HG03175 (cell line): ENCODE measurements around the gene MTMR3.

ENCODE experiments used
- ATAC-seq: cut with Tn5 transposase; IDR thresholded peaks from one replicate; pipeline ENCODE4 v1.9.1; 2021; ENCODE audit warnings: mild to moderate bottlenecking, moderate library complexity; ENCODE audit not compliant: unreplicated experiment

MTMR3 gene

GRCh38 chr22:29914165-29914564, 31.2 kb downstream of the MTMR3 start:
- no peak for ATAC-seq

DNA sequence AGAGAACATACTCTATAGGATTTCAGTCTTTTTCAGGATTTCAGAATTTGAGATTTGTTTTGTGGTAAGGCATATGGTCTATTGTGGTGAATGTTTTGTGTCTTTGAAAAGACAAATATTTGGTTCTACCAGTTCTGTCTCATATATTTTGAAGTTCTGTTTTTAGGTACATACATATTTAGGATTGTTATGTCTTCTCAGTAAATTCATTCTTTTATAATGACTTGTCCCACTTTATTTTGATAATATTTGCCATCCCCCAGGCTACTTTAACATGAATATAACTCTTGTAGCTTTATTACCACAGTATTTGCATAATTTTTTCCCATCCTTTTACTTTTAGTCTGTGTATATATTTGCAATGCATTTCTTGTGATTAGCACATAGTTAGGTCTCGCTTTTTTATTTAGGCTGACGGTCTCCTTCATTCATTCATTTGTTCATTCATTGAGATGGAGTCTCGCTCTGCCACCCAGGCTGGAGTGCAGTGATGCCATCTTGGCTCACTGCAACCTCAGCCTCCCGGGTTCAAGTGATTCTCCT, 32.1 kb downstream of the MTMR3 start:
- ATAC-seq: no peak

GRCh38 chr22:29916007-29916544, 33.1 kb downstream of the MTMR3 start:
- ATAC-seq: no peak

- ATAC-seq: no peak
Observed at GRCh38 chr22:29917052-29917902, 34.3 kb downstream of the MTMR3 start.

DNA sequence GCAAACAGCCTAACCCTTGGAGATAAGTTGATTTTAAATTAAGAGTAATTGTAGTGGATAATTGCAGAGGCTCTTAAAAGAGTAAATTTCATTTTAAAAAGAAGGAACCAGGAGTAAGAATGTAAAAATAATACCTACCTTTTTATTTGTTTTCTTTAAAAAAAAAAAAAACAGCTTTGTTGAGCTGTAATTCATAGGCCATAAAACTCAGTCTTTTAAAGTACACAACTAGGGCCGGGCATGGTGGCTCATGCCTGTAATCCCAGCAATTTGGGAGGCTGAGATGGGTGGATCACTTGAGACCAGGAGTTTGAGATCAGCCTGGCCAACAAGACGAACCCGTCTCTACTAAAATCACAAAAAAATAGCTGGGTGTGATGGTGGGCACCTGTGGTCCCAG, 42.4 kb downstream of the MTMR3 start:
- ATAC-seq: no peak

DNA sequence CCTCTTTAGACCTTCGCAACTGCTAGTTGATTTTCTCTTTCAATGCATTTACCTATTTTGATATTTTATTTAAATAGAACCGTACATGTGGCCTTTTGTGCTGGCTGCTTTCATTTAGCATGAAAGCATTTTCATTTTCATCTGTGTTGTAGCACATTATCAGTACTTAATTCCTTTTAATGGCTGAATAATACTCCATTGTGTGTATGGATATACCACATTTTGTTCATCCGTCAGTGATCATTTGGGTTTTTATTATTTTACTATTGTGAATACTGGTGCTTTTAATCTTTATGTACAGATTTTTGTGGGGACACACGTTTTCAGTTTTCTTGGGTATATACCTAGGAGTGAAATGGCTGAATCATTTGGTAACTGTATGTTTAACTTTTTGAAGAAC, 43.1 kb downstream of the MTMR3 start:
- no peak for ATAC-seq

DNA sequence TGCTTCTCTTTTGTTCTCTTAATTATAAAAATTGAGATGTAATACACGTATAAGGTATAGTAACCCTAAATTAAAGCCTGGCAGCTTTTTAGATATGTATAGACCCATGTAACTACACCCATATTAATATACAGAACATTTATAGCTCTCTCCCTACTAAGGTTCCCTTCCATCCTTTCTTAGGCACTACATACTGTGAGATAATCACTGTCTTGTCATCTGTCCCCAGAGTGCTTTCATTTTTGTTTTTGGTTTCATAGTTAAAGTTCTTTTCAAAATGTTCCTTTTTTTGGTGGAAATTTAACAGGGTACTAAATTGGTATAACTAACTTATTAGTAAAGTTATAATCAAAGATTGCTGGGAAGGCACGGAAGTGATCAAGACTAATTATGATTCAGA, 49.2 kb downstream of the MTMR3 start:
- no peak for ATAC-seq

DNA sequence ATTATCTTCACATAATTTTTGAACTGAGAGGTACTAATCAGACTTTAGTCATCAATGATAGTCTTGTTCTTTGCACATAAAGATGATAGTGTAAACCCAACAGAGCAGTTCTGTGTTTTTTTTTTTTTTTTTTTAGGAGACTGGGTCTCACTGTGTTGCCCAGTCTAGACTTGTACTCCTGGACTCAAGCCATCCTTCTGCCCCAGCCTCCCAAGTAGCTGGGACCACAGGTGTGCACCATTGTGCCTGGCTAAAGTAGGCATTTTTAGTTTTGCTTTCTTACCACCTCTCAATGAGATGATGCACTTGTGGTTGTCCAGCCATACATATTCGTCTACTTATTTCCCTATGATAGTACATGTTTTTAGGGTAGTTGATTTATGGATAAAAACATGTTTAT, 50.6 kb downstream of the MTMR3 start:
- ATAC-seq: no peak

DNA sequence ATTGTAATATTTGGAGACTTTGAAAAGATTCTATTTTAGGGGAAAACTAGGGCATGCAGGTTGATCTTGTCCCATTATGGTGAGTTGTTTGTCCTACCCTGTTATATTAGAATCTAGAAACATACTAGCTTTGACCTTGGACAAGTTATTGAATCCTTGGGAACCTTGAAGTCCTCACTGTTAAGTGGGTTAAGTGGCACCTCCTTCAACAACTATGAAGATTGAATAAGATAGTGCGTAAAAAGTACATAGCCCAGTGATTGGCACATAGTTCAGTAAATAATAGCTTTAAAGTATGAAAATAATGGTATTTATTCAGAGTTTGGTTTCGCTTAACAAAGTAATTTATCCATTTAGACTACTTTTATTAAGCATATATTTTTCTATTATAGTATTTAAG, 51.6 kb downstream of the MTMR3 start:
- ATAC-seq: no peak

DNA sequence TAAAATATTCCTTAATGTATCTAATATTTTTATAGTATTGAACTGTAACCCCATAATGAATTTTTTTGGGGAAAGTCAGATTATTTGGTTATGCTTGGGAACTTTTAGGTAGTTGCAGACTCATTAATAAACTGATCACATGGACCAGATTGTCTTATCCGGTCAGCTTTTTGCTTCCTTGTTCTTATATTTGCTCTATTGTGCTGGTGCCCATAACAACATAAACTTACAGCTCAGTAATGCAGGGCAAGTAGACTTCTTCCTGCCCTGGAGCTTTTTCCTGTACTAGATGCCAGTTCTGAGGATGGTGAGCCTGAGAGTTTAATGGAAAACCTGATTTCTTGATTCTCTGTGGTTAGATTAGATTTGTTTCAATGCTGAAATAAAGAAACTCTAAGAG, 53.2 kb downstream of the MTMR3 start:
- no peak for ATAC-seq

DNA sequence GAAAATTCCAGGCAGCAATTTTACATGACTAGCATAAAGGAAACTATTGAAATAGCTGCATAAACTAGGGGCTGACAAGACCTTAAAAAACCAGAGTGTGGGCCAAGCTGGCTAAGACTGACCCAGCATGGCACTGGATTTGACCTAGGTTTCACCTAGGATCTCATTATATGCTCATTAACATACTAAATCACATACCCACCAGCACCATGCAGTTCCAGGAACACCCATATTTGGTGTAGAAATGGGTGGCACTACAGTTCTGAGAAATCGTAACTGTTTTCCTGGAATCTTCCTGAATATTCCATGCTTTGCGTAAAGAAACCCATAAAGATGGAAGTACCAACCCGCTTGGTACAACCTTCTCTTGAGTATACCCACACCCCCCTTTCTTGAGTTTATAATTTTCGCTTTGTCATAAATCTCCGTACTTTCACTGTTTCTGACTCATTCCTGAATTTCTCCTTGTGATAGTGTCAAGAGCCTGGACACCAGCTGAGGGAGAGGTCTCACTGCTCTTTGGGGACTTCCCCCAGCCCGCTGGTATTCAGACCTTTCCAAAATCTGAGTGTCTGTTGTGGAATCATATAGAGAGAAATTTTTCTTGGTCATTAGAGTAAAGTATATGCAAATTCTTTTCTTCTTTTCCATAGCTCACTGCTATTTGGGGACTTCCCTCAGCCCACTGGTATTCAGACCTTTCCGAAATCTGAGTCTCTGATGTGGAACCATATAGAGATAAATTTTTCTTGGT, 55.1 kb downstream of the MTMR3 start:
- ATAC-seq: no peak

DNA sequence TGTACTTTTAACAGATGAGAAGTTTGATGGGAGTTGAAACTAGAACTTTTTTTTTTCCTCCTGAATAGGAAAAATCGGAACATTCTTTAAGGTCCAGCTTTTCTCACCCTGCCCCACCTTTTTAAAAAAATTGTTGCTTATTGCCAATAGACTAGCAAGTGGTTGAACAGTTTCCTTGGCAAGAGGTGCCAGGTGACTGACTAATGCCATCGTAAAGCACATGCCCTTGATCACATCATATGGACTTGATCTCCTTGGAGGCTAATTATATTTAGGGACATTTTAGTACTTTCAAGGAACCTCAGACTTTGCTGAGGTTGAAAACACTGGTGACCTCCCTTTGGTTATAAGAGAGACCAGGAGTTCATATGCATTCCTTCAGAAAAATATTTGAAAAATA, 57.6 kb downstream of the MTMR3 start:
- ATAC-seq: no peak

GRCh38 chr22:29944339-29944738, 61.4 kb downstream of the MTMR3 start:
- no peak for ATAC-seq

DNA sequence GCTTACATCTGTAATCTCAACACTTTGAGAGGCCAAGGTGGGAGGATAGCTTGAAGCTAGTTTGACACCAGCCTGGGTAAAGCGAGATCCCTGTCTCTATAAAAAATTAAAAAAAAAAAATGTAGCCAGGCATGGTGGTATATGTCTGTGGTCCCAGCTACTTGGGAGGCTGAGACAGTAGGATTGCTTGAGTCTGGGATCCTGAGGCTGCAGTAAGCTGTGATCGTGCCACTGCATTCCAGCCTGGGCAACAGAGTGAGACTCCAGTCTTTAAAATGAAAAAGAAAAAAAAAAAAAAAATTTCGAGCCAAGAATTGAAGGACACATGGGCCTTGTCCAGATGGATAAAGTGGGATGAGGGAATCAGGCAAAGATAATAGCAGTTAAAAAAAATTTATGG, 62.5 kb downstream of the MTMR3 start:
- ATAC-seq: no peak

GRCh38 chr22:29946220-29946619, 63.2 kb downstream of the MTMR3 start:
- no peak for ATAC-seq

DNA sequence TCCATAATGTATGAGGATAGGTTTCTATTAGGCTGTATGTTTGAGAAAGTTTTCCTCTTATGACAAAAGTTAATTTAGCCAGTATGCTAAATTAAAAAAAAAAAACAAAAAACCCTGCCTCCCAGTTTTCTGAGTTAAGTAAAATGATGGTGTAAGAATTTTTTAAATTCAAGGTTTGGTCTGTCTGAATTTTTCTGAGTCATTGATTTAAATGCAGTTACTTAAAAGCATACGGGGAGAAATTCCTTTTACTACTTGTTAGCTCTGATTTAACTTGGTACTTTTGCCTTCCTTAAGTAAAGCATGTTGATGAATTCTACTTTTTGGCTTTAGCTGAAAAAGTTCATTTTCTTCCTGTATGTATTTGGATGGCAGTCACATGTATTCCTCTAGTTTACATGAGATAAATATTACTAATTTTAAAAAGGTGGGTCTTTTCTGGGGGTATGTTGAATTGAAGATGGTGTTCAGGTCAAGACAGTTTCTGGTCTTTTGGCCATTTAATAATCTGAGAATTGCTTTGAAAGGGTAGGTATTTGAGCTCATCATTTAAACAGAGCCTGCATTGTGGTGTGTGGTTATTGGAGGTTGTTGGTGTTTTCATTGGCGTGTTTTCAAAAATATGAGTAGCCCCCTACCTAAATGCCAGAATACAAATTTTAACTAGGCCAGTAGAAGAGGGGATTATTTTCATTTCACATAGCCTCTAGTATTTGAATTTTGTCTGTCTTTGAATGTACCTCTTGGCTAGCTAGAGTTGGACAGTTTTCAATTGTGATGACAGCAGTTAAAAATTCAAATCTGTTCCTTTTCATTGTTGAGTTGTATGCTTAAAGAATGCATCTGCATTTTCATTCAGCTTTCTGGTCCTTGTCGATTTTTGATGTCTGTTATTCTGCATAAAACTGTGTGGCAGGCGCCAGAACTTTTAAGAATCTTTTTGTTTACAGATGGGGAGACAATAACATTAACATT, 64.7 kb downstream of the MTMR3 start:
- ATAC-seq: no peak

DNA sequence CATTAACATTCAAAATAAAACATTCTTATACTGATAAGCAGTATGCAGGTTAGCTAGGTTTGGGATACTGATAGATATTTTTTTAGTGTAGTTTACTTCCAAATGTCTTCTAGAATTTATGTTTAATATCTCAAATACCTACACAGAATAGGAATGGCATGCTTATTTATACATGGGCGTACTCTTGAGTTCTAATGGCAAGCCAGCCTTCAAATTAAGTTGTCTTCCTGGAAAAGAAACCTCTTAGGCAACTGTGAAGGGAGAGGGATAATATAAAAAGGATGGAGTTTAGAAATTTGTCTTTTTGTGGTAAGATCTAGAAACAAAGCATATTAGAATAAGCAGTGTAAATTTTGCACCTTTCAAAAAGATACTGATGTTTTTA, 65.4 kb downstream of the MTMR3 start:
- no peak for ATAC-seq

GRCh38 chr22:29949872-29950271, 66.9 kb downstream of the MTMR3 start:
- ATAC-seq: no peak

DNA sequence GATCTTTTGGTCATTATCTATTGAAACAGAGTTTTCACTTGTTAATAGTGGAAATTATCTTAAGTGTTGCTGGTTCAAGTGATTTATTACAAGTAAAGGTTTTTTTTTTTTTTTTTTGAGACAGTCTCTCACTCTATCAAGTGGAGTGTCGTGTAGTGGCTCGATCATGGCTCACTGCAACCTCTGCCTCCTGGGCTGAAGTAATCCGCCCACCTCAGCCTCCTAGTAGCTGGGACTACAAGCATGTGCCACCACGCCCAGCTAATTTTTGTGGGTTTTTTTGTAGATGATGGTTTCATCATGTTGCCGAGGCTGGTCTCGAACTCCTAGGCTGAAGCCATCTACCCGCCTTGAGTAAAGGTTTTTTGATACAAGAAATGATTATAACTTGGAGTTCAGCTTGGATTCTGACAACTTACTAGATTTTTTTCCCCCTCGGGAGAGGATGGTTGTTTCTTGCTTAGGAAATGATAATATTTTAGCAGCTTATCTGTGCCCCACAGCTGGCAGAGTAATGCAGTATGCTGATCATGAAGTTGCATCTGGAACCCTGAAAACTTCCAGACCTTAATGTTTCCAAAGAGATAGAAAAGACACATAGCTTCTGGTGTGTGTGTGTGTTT, 68.9 kb downstream of the MTMR3 start:
- no peak for ATAC-seq

- ATAC-seq: no peak
Observed at GRCh38 chr22:29954203-29954855, 71.4 kb downstream of the MTMR3 start.
